IPS-18a (cell line): ENCODE measurements around the gene SLX4IP.
"Not testable (repeated sequence)": the region's sequence is repeated elsewhere in the genome, so short reads cannot be mapped to it uniquely, and the experiment has no call there.

ENCODE experiments used
- H3K27ac ChIP-seq: one replicate; pipeline ENCODE4 v1.5.1; 2013; ENCODE audit warnings: low read length
- H3K27me3 ChIP-seq: one replicate; pipeline ENCODE4 v1.6.1; 2013; ENCODE audit warnings: mild to moderate bottlenecking, low read length; ENCODE audit not compliant: control insufficient read depth, insufficient read depth
- H3K36me3 ChIP-seq: one replicate; pipeline ENCODE4 v1.6.1; 2013; ENCODE audit warnings: low read depth, low read length; ENCODE audit not compliant: control insufficient read depth
- H3K4me1 ChIP-seq: one replicate; pipeline ENCODE4 v1.6.1; 2013; ENCODE audit warnings: low read depth, low read length; ENCODE audit not compliant: control insufficient read depth
- H3K4me3 ChIP-seq: one replicate; pipeline ENCODE4 v1.5.1; 2013; ENCODE audit warnings: low read length
- H3K9ac ChIP-seq: one replicate; pipeline ENCODE4 v1.6.1; 2013; ENCODE audit warnings: mild to moderate bottlenecking, low read length, moderate library complexity
- H3K9me3 ChIP-seq: one replicate; pipeline ENCODE4 v1.6.1; 2013; ENCODE audit warnings: low read depth, low read length; ENCODE audit not compliant: control insufficient read depth

SLX4IP gene

DNA sequence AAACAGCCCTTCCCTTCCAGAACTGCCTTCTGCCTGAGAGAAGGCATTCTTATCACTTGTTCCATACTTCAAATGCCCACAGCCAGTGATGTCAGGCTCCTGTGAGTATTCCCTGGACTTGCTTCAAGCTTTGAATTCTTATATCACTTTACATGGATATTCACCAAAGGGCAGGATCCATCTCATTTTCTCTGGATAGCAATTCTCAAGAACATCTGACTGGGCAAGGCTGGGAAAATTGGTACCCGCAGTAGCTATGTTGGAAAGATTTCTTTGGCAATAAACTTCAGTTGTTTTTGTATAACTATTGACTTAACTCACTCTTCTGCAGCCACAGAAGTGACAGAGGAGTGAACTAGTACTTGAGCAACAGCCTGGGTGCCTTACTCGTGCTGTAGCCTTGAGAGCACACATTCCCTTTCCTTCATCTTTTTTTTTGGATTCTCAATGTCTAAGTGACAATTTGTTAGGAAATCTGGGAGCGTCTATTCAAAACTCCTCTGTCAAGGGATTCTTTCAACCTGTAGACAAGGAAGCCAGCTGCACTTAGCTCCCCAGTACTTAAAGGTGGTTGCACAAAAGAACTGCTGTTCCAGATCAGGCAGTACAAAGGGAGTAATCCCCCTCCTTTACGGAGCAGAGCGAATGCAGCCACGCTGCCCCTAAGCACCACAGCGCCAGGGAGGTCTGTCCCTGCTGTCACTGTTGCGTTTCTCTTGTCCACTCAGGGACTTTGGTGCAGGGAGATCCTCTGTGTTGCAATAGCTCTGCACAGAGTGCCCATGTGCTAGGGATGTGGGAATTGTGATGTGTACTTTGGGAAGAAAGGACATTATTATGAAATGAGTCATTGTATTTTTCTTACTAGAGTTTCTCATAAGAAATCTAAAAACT, 169.1 kb downstream of the SLX4IP start:
- H3K36me3 ChIP-seq, result no peaks in the 10 kb centered on the region
- no peaks in the 10 kb centered on the region for H3K4me1 ChIP-seq
- no peak overlapping the region for H3K27ac ChIP-seq
- no peak overlapping the region for H3K4me3 ChIP-seq
- H3K27me3 ChIP-seq, result no peaks in the 10 kb centered on the region
- no peak overlapping the region for H3K9ac ChIP-seq
- H3K9me3 ChIP-seq, result no peaks in the 10 kb centered on the region

DNA sequence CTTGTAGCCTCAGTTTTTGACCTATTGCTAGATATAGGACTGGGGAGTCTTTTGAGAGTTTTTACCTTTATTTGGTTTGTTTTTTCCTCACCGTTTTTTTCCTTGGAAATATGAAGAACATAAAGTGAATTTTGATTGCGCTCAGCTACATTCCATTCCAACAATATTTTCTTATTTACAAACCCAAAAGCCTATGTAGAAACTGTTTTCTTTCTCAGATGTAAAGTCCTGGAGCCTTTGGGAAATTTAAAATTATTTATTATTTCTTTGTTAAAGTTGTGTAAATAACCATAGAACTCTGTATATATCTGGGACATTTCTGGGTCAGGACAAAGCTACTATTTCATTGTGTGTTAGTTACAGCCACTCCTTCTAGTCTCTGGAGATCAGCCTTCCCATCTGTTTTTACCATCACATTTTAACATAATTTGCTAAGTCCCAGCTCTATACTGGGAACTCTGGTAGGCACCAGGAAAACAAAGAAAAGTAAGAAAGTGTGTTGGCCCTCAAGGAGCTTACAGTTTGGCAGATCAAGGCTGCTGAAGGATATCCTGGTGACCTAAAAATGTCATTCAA, 169.8 kb downstream of the SLX4IP start:
- H3K36me3 ChIP-seq, result no peaks in the 10 kb centered on the region
- no peak overlapping the region for H3K9ac ChIP-seq
- no peaks in the 10 kb centered on the region for H3K4me1 ChIP-seq
- no peak overlapping the region for H3K27ac ChIP-seq
- H3K27me3 ChIP-seq, result no peaks in the 10 kb centered on the region
- H3K4me3 ChIP-seq, result no peak overlapping the region
- H3K9me3 ChIP-seq, result no peaks in the 10 kb centered on the region

DNA sequence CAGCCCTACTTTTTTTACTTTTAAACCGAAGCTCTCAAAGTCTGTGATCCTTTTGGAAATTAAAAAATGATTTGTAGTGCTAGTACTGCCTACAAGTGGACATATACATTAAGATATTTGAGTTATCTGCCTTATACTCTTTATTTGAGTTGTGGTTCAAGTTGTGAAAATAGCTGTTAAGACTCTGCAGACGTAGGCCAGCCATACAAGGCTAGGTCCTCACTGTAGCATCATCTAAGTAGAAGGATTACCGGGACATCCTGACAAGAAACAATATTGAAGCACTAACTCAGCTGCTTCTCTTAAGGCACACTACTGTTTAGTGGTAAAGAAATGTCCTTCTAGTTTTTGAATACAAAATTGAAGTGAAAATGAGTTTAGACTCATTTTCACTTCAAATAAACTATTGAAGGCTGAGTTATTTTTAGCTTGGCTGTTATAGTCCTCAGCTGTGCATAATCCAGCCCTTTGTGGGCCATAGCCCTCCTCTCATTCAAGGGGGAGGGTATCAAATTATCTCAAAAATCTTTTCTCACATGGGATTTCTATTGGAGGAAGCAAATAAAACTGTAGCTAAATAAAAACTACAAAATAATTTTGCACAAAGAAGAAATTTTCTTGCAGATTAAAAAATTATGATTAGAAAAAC, 170.6 kb downstream of the SLX4IP start:
- no peak overlapping the region for H3K27ac ChIP-seq
- H3K9me3 ChIP-seq, result no peaks in the 10 kb centered on the region
- no peak overlapping the region for H3K9ac ChIP-seq
- H3K4me1 ChIP-seq, result no peaks in the 10 kb centered on the region
- no peaks in the 10 kb centered on the region for H3K36me3 ChIP-seq
- no peak overlapping the region for H3K4me3 ChIP-seq
- H3K27me3 ChIP-seq, result no peaks in the 10 kb centered on the region

DNA sequence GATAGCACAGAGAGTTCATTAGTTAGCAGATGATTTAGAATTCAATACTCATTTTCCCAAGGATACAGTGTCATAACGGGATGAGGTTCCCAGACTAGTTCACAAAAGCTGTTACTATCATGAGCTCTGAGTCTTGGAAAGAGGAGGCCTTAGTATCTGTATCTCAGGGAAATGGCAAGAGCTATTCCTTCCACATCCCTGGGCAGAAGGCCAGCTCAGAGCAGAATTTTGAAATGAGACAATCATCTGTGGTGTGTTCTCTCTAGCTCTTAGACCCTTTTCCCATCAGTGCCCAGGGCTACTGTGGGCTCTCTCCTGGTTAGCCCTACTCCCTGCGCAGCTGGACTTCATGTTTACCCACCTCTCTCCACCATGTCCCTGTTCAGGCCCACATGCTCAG, 174.2 kb downstream of the SLX4IP start:
- Histone ChIP-seq H3K36me3 (no peaks in the 10 kb centered on the region), H3K27ac (no peak overlapping the region), H3K4me3 (no peak overlapping the region), H3K27me3 (no peaks in the 10 kb centered on the region), H3K9me3 (no peaks in the 10 kb centered on the region), H3K9ac (no peak overlapping the region), H3K4me1 (no peaks in the 10 kb centered on the region)

DNA sequence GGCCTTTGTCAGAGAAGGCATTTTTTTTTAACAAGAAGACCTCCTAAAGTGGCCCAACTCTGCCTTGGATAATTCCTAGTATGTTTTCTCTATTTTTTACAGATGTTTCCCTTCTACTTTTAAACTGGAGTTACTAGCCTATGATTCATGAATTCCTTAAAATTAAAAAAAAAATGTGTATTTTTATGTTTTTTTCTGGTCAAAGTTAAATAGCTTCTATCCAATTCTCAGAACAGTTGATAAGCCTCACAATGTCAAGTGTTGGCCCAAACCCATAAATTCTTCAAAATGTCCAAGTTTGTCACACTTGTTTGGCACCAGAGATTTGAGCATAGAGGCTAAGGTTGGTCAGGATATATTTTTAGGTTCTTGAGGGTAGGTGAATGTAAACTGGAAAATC, 174.7 kb downstream of the SLX4IP start:
- Histone ChIP-seq H3K9me3 (no peaks in the 10 kb centered on the region), H3K4me3 (no peak overlapping the region), H3K4me1 (no peaks in the 10 kb centered on the region), H3K27ac (no peak overlapping the region), H3K36me3 (no peaks in the 10 kb centered on the region), H3K27me3 (no peaks in the 10 kb centered on the region), H3K9ac (no peak overlapping the region)

DNA sequence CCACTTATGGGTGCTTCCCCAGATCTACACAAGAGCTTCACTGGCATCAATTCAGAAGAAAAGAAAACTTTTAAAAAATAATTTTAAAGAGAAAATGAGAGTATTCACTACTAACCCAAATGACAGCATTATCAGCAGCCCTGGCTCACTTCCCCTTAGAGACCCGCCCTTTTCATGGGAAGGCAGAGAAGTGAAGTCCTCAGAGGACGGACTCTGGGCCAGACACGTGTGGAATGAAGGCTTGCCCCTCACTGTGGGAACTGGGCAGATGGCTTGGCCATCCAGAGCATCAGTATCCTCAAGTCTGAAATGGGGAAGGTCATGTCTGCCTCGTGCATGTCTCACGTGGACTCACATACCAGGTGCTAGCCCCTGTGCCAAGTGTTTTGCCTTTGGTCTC, 175.1 kb downstream of the SLX4IP start:
- Histone ChIP-seq H3K36me3 (no peaks in the 10 kb centered on the region), H3K9me3 (no peaks in the 10 kb centered on the region), H3K27me3 (no peaks in the 10 kb centered on the region), H3K27ac (no peak overlapping the region), H3K9ac (no peak overlapping the region), H3K4me1 (no peaks in the 10 kb centered on the region), H3K4me3 (no peak overlapping the region)

DNA sequence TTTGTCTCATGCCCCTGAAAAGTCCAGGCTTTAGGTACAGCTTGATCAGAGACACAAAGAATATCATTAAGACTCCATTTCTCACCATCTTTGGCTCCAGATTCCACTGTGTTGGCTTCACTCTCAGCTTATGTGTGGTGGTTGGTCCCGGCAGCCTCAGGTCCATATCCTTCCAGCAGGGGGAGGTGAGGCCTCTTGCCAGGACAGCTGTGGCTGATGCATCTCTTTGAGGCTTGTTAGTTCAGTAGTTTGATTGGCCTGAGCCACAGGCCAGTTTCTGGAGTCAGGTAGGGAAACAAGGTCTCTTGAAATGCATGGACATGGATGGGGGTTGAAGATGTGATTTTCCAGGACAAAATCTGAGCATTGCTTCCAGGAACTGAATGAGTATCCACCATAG, 176.3 kb downstream of the SLX4IP start:
- Histone ChIP-seq H3K27me3 (no peaks in the 10 kb centered on the region), H3K36me3 (no peaks in the 10 kb centered on the region), H3K4me3 (no peak overlapping the region), H3K4me1 (no peaks in the 10 kb centered on the region), H3K9ac (no peak overlapping the region), H3K9me3 (no peaks in the 10 kb centered on the region), H3K27ac (no peak overlapping the region)

DNA sequence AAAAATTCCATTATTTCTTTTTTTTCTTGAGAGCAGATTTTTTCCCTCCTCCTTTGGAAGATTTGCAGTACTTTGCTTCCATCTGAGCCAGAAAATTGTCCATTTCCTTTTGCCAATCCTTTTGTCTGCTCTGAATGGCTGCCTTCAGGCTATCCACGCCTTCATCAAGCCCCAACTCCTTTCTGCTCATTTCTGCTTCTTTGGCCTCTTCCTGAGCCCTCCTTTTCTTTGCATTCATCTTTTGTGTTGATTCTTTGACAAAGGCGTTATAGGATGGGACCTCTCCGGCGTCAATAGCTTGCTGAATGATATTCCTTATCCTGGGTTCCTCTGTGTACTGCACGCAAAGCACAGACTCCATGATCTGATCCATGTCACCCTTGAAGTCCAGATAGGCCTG, 178.3 kb downstream of the SLX4IP start:
- H3K36me3 ChIP-seq, H3K27me3 ChIP-seq, H3K4me3 ChIP-seq, H3K9me3 ChIP-seq, H3K27ac ChIP-seq, H3K9ac ChIP-seq, H3K4me1 ChIP-seq: not testable (repeated sequence)

DNA sequence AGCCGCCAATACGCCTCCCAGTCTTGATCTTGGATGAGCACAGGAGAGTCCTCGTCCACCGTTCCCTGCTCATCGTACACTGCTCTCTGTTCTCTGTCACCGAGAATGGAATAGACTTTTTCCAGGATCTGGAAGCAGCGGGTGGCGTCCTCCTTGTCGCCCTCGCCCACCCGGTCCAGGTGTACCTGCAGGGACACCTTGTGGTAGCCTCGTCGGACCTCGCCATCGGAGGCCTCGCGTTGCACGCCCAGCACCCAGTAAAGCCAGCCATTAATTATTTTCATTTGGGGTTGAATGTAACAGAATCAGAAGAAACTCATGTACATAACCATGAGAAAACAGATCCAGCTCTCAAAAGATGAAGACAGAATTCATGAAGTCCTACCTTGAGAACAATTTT, 178.8 kb downstream of the SLX4IP start:
- Histone ChIP-seq H3K4me3 (no peak overlapping the region), H3K27ac (no peak overlapping the region), H3K4me1 (peaks cover 12% of the 10 kb centered on the region), H3K9me3 (no peaks in the 10 kb centered on the region), H3K9ac (no peak overlapping the region), H3K27me3 (no peaks in the 10 kb centered on the region), H3K36me3 (no peaks in the 10 kb centered on the region)

DNA sequence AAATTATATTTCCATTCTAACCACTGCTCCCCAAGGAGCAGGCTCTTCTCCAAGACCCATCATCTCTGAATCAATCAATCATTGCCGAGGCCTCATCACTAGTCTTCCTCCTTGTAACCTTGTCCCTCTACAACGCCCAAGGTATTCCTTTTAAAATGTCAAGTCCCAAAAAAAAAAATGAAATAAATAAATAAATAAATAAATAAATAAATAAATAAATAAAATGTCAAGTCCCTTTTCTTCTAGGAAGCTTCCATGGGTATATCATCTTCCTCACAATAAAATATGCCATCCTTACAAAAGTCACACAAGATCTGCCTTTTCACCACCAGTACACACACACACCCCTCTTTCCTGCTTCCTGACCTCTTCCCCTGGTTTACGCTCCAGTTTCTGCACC, 181.1 kb downstream of the SLX4IP start:
- Histone ChIP-seq H3K4me1 (peaks cover 22% of the 10 kb centered on the region), H3K4me3 (no peak overlapping the region), H3K27ac (no peak overlapping the region), H3K9ac (no peak overlapping the region), H3K27me3 (no peaks in the 10 kb centered on the region), H3K9me3 (no peaks in the 10 kb centered on the region), H3K36me3 (no peaks in the 10 kb centered on the region)

DNA sequence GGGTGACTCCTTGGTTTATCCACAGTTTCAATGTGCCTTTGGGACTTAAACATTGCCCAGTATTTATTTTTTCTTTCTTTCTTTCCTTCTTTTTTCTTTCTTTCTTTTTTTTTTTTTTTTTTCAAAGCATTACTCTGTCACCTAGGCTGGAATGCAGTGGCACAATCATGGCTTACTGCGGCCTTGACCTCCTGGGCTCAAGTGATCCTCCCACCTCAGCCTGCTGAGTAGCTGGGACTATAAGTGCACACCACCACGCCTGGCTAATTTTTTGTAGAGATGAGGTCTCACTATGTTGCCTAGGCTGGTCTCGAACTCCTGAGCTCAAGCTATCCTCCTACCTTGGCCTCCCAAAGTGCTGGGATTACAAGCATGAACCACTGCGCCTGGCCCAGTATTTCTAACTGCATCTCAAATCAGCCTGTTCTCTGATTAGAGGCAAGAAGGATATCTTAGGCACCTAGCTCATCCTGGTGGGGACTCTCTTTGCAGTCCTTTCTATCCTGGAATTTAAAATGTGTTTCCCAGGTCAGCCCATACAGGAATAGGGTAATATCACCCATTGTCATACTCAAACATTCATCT, 182.5 kb downstream of the SLX4IP start:
- not testable (repeated sequence) for H3K9me3 ChIP-seq, H3K9ac ChIP-seq

More for the DNA sequence above, 182.5 kb downstream of the SLX4IP start:
- peaks cover 22% of the 10 kb centered on the region for H3K4me1 ChIP-seq
- H3K4me3 ChIP-seq, H3K27me3 ChIP-seq, H3K36me3 ChIP-seq, H3K27ac ChIP-seq: not testable (repeated sequence)
